H9 (cell line): ENCODE measurements around the gene PSMB7. TPM values are rescaled to one million over a fixed set of nuclear protein-coding genes. Genes with fewer than 3 reads are reported as not detected.

Source experiments
- DNase-seq: peaks from one replicate; pipeline ENCODE4 v3.0.0-alpha.2; 2017
- H2AFZ ChIP-seq: one replicate; pipeline ENCODE4 v1.6.1; 2013; ENCODE audit warnings: mild to moderate bottlenecking, low read length, control low read depth, moderate library complexity
- H2AK5ac ChIP-seq: 2 replicates; pipeline ENCODE4 v1.6.1; 2013; ENCODE audit warnings: low read length, control low read depth, mixed read lengths; ENCODE audit not compliant: insufficient read length
- H2BK120ac ChIP-seq: one replicate; pipeline ENCODE4 v1.6.1; 2013; ENCODE audit warnings: low read depth, mild to moderate bottlenecking, low read length, control low read depth, inconsistent platforms; ENCODE audit not compliant: poor library complexity, severe bottlenecking
- H2BK12ac ChIP-seq: 2 replicates; pipeline ENCODE4 v1.6.1; 2013; ENCODE audit warnings: low read length, control low read depth, mixed read lengths, low read depth; ENCODE audit not compliant: insufficient read length
- H2BK15ac ChIP-seq: 2 replicates; pipeline ENCODE4 v1.6.1; 2013; ENCODE audit warnings: low read depth, low read length, control low read depth
- H2BK20ac ChIP-seq: one replicate; pipeline ENCODE4 v1.6.1; 2013; ENCODE audit warnings: low read depth, mild to moderate bottlenecking, low read length, control low read depth, inconsistent platforms; ENCODE audit not compliant: poor library complexity, severe bottlenecking
- H2BK5ac ChIP-seq: 2 replicates; pipeline ENCODE4 v1.6.1; 2013; ENCODE audit warnings: low read length, control low read depth, mixed read lengths; ENCODE audit not compliant: insufficient read length
- H3K14ac ChIP-seq: 2 replicates; pipeline ENCODE4 v1.6.1; 2013; ENCODE audit warnings: low read length, control low read depth; ENCODE audit not compliant: insufficient read depth
- H3K18ac ChIP-seq: 2 replicates; pipeline ENCODE4 v1.6.1; 2013; ENCODE audit warnings: low read depth, mild to moderate bottlenecking, mixed read lengths, low read length, control low read depth; ENCODE audit not compliant: insufficient read length
- H3K23ac ChIP-seq: 2 replicates; pipeline ENCODE4 v1.6.1; 2013; ENCODE audit warnings: low read length, control low read depth, mixed read lengths, low read depth; ENCODE audit not compliant: insufficient read length
- H3K23me2 ChIP-seq: 2 replicates; pipeline ENCODE4 v1.6.1; 2013; ENCODE audit warnings: low read depth, mild to moderate bottlenecking, mixed read lengths, low read length, control low read depth; ENCODE audit not compliant: insufficient read length, poor library complexity, severe bottlenecking
- H3K27ac ChIP-seq: 2 replicates; pipeline ENCODE4 v1.5.1; 2013; ENCODE audit warnings: low read length, control low read depth, mixed read lengths, low read depth; ENCODE audit not compliant: insufficient read length
- H3K27me3 ChIP-seq: 2 replicates; pipeline ENCODE4 v1.6.1; 2013; ENCODE audit warnings: low read length, control low read depth, inconsistent platforms; ENCODE audit not compliant: insufficient read depth
- H3K4ac ChIP-seq: 2 replicates; pipeline ENCODE4 v1.6.1; 2013; ENCODE audit warnings: low read depth, mild to moderate bottlenecking, control low read depth, inconsistent platforms, low read length, moderate library complexity
- H3K4me1 ChIP-seq: 2 replicates; pipeline ENCODE4 v1.6.1; 2013; ENCODE audit warnings: low read length, control low read depth, inconsistent platforms; ENCODE audit not compliant: insufficient read depth
- H3K4me2 ChIP-seq: 2 replicates; pipeline ENCODE4 v1.6.1; 2013; ENCODE audit warnings: low read length, control low read depth, mixed read lengths; ENCODE audit not compliant: insufficient read length, insufficient read depth
- H3K56ac ChIP-seq: 2 replicates; pipeline ENCODE4 v1.6.1; 2013; ENCODE audit warnings: low read depth, mild to moderate bottlenecking, mixed read lengths, low read length, control low read depth; ENCODE audit not compliant: insufficient read length
- H3K79me1 ChIP-seq: 2 replicates; pipeline ENCODE4 v1.6.1; 2013; ENCODE audit warnings: low read depth, mild to moderate bottlenecking, moderate library complexity, low read length, control low read depth, inconsistent platforms; ENCODE audit not compliant: insufficient read depth, poor library complexity, severe bottlenecking
- H3K79me2 ChIP-seq: 2 replicates; pipeline ENCODE4 v1.6.1; 2013; ENCODE audit warnings: low read length, control low read depth, inconsistent platforms; ENCODE audit not compliant: insufficient read depth
- H3K9ac ChIP-seq: 2 replicates; pipeline ENCODE4 v1.6.1; 2013; ENCODE audit warnings: low read length, control low read depth, mixed read lengths; ENCODE audit not compliant: insufficient read length; ENCODE audit errors: extremely low read depth
- H3K9me3 ChIP-seq: one replicate; pipeline ENCODE4 v1.6.1; 2013; ENCODE audit warnings: low read depth, low read length, inconsistent platforms; ENCODE audit not compliant: control insufficient read depth
- H3T11ph ChIP-seq: one replicate; pipeline ENCODE4 v1.6.1; 2013; ENCODE audit warnings: mild to moderate bottlenecking, low read length, control low read depth, inconsistent platforms
- H4K20me1 ChIP-seq: one replicate; pipeline ENCODE4 v1.6.1; 2013; ENCODE audit not compliant: control insufficient read depth, insufficient read length, insufficient read depth
- H4K5ac ChIP-seq: 2 replicates; pipeline ENCODE4 v1.6.1; 2013; ENCODE audit warnings: low read depth, mild to moderate bottlenecking, mixed read lengths, low read length, control low read depth; ENCODE audit not compliant: insufficient read length
- H4K8ac ChIP-seq: replicated peaks from 2 replicates; pipeline ENCODE4 v1.6.1; 2013; ENCODE audit warnings: low read length, control low read depth, mixed read lengths, low read depth; ENCODE audit not compliant: insufficient read length
- H4K91ac ChIP-seq: 2 replicates; pipeline ENCODE4 v1.6.1; 2013; ENCODE audit warnings: low read depth, mild to moderate bottlenecking, moderate library complexity, mixed read lengths, low read length, control low read depth; ENCODE audit not compliant: insufficient read length
- H3K27ac Mint-ChIP-seq, 3 experiments: 2 replicates in 2 of 3; 3 replicates in 1 of 3; pipeline ENCODE4 v1.8.0; 2020 to 2021; ENCODE audit warnings: mixed read lengths in 3 of 3, mild to moderate bottlenecking in 1 of 3, moderate library complexity in 1 of 3
- H3K27me3 Mint-ChIP-seq: 2 replicates; pipeline ENCODE4 v1.8.0; 2021; ENCODE audit warnings: low read depth, mild to moderate bottlenecking, moderate library complexity, mixed read lengths
- H3K36me3 Mint-ChIP-seq, 3 experiments: 2 replicates in 2 of 3; 3 replicates in 1 of 3; pipeline ENCODE4 v1.8.0; 2020 to 2021; ENCODE audit warnings: low read depth in 3 of 3, mixed read lengths in 3 of 3; ENCODE audit not compliant: insufficient read depth in 1 of 3
- H3K4me1 Mint-ChIP-seq, 2 experiments: 2 replicates each; pipeline ENCODE4 v1.8.0; 2020; ENCODE audit warnings: mixed read lengths in 2 of 2
- H3K4me3 Mint-ChIP-seq, 2 experiments: 2 replicates in 1 of 2; 3 replicates in 1 of 2; pipeline ENCODE4 v1.8.0; 2020 to 2021; ENCODE audit warnings: mild to moderate bottlenecking in 2 of 2, mixed read lengths in 2 of 2, moderate library complexity in 1 of 2
- H3K9me3 Mint-ChIP-seq, 2 experiments: 2 replicates in 1 of 2; 3 replicates in 1 of 2; pipeline ENCODE4 v1.8.0; 2020; ENCODE audit warnings: mild to moderate bottlenecking in 2 of 2, mixed read lengths in 2 of 2, moderate library complexity in 1 of 2
- whole genome bisulfite sequencing: extraction: QIAGEN DNeasy Blood & Tissue Kit; methylation state at CpG from one replicate; pipeline ENCODE4 v1.1.7; 2013; ENCODE audit warnings: missing lambda C conversion rate, low lambda C conversion rate, mixed read lengths; ENCODE audit not compliant: insufficient read length; ENCODE audit errors: extremely low coverage; 5-methylcytosine and 5-hydroxymethylcytosine counted together
- total RNA-seq: library from RNA; stranded (reverse); gene quantifications from 2 replicates; pipeline ENCODE4 v1.2.1, GENCODE V29; 2021
- TF ChIP-seq, protein P1 (sequence below): fragments of 200-600 bp; sonication (generic); conservative IDR thresholded peaks from 3 replicates; pipeline ENCODE4 v1.8.0; 2021; ENCODE audit warnings: antibody characterized with exemption, mild to moderate bottlenecking

Gene PSMB7
- total RNA-seq, 1 experiment from 2014 or later: 209 TPM

DNA sequence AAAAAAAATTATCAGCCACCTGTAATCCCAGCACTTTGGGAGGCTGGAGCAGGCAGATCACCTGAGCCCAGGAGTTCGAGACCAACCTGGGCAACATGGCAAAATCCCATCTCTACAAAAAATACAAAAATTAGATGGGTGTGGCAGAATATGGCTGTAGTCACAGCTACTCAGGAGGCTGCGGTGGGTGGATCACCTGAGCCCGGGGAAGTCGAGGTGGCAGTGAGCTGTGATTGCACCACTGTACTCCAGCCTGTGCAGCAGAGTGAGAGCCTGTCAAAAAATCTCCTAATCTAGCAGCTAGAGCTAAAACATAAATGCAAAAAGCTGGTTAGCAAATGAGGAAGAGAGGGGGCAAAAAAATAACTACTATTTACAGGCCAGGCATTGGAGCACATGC lies 12.0 kb downstream of the PSMB7 start:
- TF ChIP-seq, protein P1, sequence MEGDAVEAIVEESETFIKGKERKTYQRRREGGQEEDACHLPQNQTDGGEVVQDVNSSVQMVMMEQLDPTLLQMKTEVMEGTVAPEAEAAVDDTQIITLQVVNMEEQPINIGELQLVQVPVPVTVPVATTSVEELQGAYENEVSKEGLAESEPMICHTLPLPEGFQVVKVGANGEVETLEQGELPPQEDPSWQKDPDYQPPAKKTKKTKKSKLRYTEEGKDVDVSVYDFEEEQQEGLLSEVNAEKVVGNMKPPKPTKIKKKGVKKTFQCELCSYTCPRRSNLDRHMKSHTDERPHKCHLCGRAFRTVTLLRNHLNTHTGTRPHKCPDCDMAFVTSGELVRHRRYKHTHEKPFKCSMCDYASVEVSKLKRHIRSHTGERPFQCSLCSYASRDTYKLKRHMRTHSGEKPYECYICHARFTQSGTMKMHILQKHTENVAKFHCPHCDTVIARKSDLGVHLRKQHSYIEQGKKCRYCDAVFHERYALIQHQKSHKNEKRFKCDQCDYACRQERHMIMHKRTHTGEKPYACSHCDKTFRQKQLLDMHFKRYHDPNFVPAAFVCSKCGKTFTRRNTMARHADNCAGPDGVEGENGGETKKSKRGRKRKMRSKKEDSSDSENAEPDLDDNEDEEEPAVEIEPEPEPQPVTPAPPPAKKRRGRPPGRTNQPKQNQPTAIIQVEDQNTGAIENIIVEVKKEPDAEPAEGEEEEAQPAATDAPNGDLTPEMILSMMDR: no peak
- no peak overlapping the region for H3T11ph ChIP-seq
- Mint-ChIP-seq H3K27ac (no peak overlapping the region), H3K27me3 (no peaks in the 10 kb centered on the region), H3K4me1 (peaks cover 26 to 31% of the 10 kb centered on the region in 2 experiments), H3K4me3 (no peak overlapping the region), H3K9me3 (no peaks in the 10 kb centered on the region), H3K36me3 (peaks cover 22 to 59% (median 47%) of the 10 kb centered on the region in 3 experiments; a peak in 6 of 7 replicates)
- no peak overlapping the region for H3K18ac ChIP-seq
- peaks cover 5% of the 10 kb centered on the region for H3K79me2 ChIP-seq
- H4K20me1 ChIP-seq: no peaks in the 10 kb centered on the region
- no peaks in the 10 kb centered on the region for H3K27me3 ChIP-seq
- H2BK12ac ChIP-seq: no peak overlapping the region
- no peak overlapping the region for H2AFZ ChIP-seq
- no peak overlapping the region for H2BK5ac ChIP-seq
- H3K23me2 ChIP-seq: no peaks in the 10 kb centered on the region
- no peak overlapping the region for H3K9ac ChIP-seq
- no peak overlapping the region for H4K8ac ChIP-seq
- no peak overlapping the region for H3K14ac ChIP-seq
- H3K9me3 ChIP-seq: no peaks in the 10 kb centered on the region
- H4K91ac ChIP-seq: no peak overlapping the region
- no peaks in the 10 kb centered on the region for H3K4me1 ChIP-seq
- no peak overlapping the region for H3K27ac ChIP-seq
- no peak overlapping the region for H2AK5ac ChIP-seq
- no peak overlapping the region for H3K56ac ChIP-seq
- WGBS: no CpG with 5 or more reads among the region's 4 CpGs
- H3K4me2 ChIP-seq: no peak overlapping the region
- H3K23ac ChIP-seq: no peak overlapping the region
- DNase-seq: no peak
- H2BK120ac ChIP-seq: no peak overlapping the region
- H4K5ac ChIP-seq: no peak overlapping the region
- H2BK20ac ChIP-seq: no peak overlapping the region
- no peaks in the 10 kb centered on the region for H3K79me1 ChIP-seq
- H2BK15ac ChIP-seq: no peak overlapping the region
- no peak overlapping the region for H3K4ac ChIP-seq
